Measurements from ENCODE around the gene LDB3. TPM values are rescaled to one million over a fixed set of nuclear protein-coding genes. Genes with fewer than 3 reads are reported as not detected.

LDB3 gene
- total RNA-seq, 6 donors from 2014 or later, result 0.67 to 2.1 (median 1.1) TPM

GRCh38 chr10:86773498-86773897, 105.2 kb downstream of the LDB3 start:
- H3K36me3 ChIP-seq, result no peaks in the 10 kb centered on the region
- no peak overlapping the region for H3K4me3 ChIP-seq
- WGBS, 2 donors, result 79 to 84% methylated on average over 6 of the region's 6 CpGs
- ATAC-seq (ENCODE audit: low FRiP score in 2 of 2) (no peak), DNase-seq (no peak)
- H3K27me3 ChIP-seq, result no peaks in the 10 kb centered on the region
- no peak overlapping the region for H3K27ac ChIP-seq
- peaks cover 0 to 10% (median 4%) of the 10 kb centered on the region in 4 donors for H3K4me1 ChIP-seq
- no peaks in the 10 kb centered on the region for H3K9me3 ChIP-seq
- TF ChIP-seq POLR2AphosphoS5 (IDR thresholded peaks at IDR 0.05), result no peak
- no peak for TF ChIP-seq POLR2A (IDR thresholded peaks at IDR 0.05)
- no peak for TF ChIP-seq EP300 (IDR thresholded peaks at IDR 0.05)
- no peak for TF ChIP-seq CTCF (IDR thresholded peaks at IDR 0.05)

GRCh38 chr10:86775056-86775869, 107.0 kb downstream of the LDB3 start:
- Histone ChIP-seq H3K4me1 (peaks cover 0 to 13% (median 4%) of the 10 kb centered on the region in 4 donors), H3K27ac (no peak overlapping the region), H3K4me3 (no peak overlapping the region), H3K27me3 (no peaks in the 10 kb centered on the region), H3K36me3 (no peaks in the 10 kb centered on the region), H3K9me3 (no peaks in the 10 kb centered on the region)
- WGBS, 2 donors, result 33 to 46% methylated on average over 6 of the region's 6 CpGs
- ATAC-seq (ENCODE audit: low FRiP score in 2 of 2), result no peak
- DNase-seq, result no peak
- no peak for TF ChIP-seq EP300 (IDR thresholded peaks at IDR 0.05)
- no peak for TF ChIP-seq POLR2A (IDR thresholded peaks at IDR 0.05)
- TF ChIP-seq POLR2AphosphoS5 (IDR thresholded peaks at IDR 0.05), result no peak
- no peak for TF ChIP-seq CTCF (IDR thresholded peaks at IDR 0.05)

- WGBS, 2 donors, result 49 to 64% methylated on average over 3 of the region's 3 CpGs
- no peak overlapping the region for H3K27ac ChIP-seq
- ATAC-seq (ENCODE audit: low FRiP score in 2 of 2), result no peak
- H3K4me3 ChIP-seq, result no peak overlapping the region
- no peaks in the 10 kb centered on the region for H3K9me3 ChIP-seq
- peaks cover 0 to 8% (median 4%) of the 10 kb centered on the region in 4 donors for H3K4me1 ChIP-seq
- H3K27me3 ChIP-seq, result no peaks in the 10 kb centered on the region
- no peak for DNase-seq
- TF ChIP-seq EP300 (IDR thresholded peaks at IDR 0.05) (no peak), CTCF (IDR thresholded peaks at IDR 0.05) (no peak), POLR2A (IDR thresholded peaks at IDR 0.05) (no peak), POLR2AphosphoS5 (IDR thresholded peaks at IDR 0.05) (no peak)
- H3K36me3 ChIP-seq, result no peaks in the 10 kb centered on the region
These were observed 107.5 kb downstream of the LDB3 start for GRCh38 chr10:86775870-86776180.

- H3K27ac ChIP-seq, result no peak overlapping the region
- H3K9me3 ChIP-seq, result no peaks in the 10 kb centered on the region
- H3K4me1 ChIP-seq, result peaks cover 0 to 8% (median 4%) of the 10 kb centered on the region in 4 donors
- ATAC-seq (ENCODE audit: low FRiP score in 2 of 2) (no peak), DNase-seq (no peak)
- H3K36me3 ChIP-seq, result no peaks in the 10 kb centered on the region
- H3K4me3 ChIP-seq, result no peak overlapping the region
- WGBS, 2 donors, result 66 to 71% methylated on average over 5 of the region's 5 CpGs
- H3K27me3 ChIP-seq, result no peaks in the 10 kb centered on the region
- no peak for TF ChIP-seq POLR2A (IDR thresholded peaks at IDR 0.05)
- no peak for TF ChIP-seq POLR2AphosphoS5 (IDR thresholded peaks at IDR 0.05)
- TF ChIP-seq EP300 (IDR thresholded peaks at IDR 0.05), result no peak
- no peak for TF ChIP-seq CTCF (IDR thresholded peaks at IDR 0.05)
These were observed 111.1 kb downstream of the LDB3 start for GRCh38 chr10:86779220-86780017.

Measured in upper lobe of left lung (tissue), 6 donors.